Central memory CD8-positive, alpha-beta T cell (primary cell): ENCODE measurements around the gene ZSWIM2.
"Not testable (repeated sequence)": the region's sequence is repeated elsewhere in the genome, so short reads cannot be mapped to it uniquely, and the experiment has no call there.

Source experiments
- ATAC-seq: fragments of 150-1000 bp; cut with Tn5 transposase; replicated peaks from 2 replicates; pipeline ENCODE4 v1.10.0; 2022; ENCODE audit warnings: mild to moderate bottlenecking, moderate FRiP score, moderate number of reproducible peaks; ENCODE audit not compliant: poor library complexity, severe bottlenecking; ENCODE audit errors: extremely low read depth
- DNase-seq, 2 donors: peaks; one replicate each; pipeline ENCODE4 v3.0.0; 2021; ENCODE audit warnings: low spot score in 2 of 2
- H3K27ac Mint-ChIP-seq: one replicate; pipeline ENCODE4 v1.8.0; 2022; ENCODE audit warnings: low read depth, mild to moderate bottlenecking, moderate library complexity, mixed read lengths
- H3K27me3 Mint-ChIP-seq: one replicate; pipeline ENCODE4 v1.8.0; 2022; ENCODE audit warnings: mixed read lengths
- H3K36me3 Mint-ChIP-seq: one replicate; pipeline ENCODE4 v1.8.0; 2022; ENCODE audit warnings: mild to moderate bottlenecking, moderate library complexity, mixed read lengths; ENCODE audit not compliant: insufficient read depth
- H3K4me1 Mint-ChIP-seq: one replicate; pipeline ENCODE4 v1.8.0; 2022; ENCODE audit warnings: mixed read lengths
- H3K4me3 Mint-ChIP-seq: one replicate; pipeline ENCODE4 v1.8.0; 2022; ENCODE audit warnings: mild to moderate bottlenecking, moderate library complexity, mixed read lengths
- H3K9me3 Mint-ChIP-seq: one replicate; pipeline ENCODE4 v1.8.0; 2022; ENCODE audit warnings: mixed read lengths

ZSWIM2 gene

GRCh38 chr2:186827411-186827810, 21.6 kb downstream of the ZSWIM2 start:
- Mint-ChIP-seq H3K36me3 (no peaks in the 10 kb centered on the region), H3K9me3 (peaks cover 8% of the 10 kb centered on the region), H3K27me3 (no peaks in the 10 kb centered on the region), H3K4me1 (no peaks in the 10 kb centered on the region), H3K4me3 (no peak overlapping the region), H3K27ac (no peak overlapping the region)
- DNase-seq, result no peak
- no peak for ATAC-seq

DNA sequence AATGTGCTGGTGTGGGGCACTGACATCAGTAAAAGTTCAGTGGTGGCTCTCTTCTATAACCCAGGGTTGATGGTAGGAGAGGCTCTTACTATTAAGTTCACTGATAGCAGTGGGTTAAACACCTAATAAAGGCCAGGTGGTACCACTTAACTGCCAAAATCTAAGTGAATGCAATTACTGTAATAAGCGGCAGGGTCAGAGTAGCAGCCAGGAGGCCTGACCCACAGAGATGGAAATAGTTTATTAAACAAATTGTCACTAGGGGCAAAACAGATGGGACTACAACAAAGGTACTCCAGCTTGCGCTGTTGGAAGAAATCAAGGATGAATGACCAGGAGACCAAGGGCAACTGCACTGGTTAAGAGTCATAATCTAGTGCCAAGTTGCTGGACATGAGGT, 26.6 kb downstream of the ZSWIM2 start:
- ATAC-seq, result no peak
- H3K27me3 Mint-ChIP-seq, result no peaks in the 10 kb centered on the region
- DNase-seq, result no peak
- no peak overlapping the region for H3K4me3 Mint-ChIP-seq
- no peaks in the 10 kb centered on the region for H3K36me3 Mint-ChIP-seq
- no peak overlapping the region for H3K27ac Mint-ChIP-seq
- no peaks in the 10 kb centered on the region for H3K4me1 Mint-ChIP-seq
- peaks cover 8% of the 10 kb centered on the region for H3K9me3 Mint-ChIP-seq

DNA sequence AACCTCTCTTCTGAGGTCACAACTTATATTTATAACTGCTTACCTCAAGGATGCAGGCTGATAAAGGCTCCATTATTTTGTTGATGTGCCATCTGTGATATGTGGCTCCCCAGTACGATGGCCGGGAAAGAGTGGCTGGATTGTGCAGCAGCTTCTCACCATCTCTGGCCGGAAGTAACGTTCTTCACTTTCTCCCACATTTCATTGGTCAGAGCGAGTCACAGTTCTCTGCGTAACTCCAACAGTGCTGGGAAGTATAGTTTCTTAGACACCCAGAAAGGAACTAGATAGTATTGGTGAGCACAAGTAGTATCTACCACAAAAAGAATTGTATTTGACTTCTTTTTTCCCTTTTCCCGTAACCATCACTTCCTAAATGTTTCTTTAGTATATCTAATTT, 28.7 kb downstream of the ZSWIM2 start:
- no peaks in the 10 kb centered on the region for H3K4me1 Mint-ChIP-seq
- DNase-seq, result no peak

GRCh38 chr2:186811760-186812159, 37.2 kb downstream of the ZSWIM2 start:
- not testable (repeated sequence) for DNase-seq, H3K4me1 Mint-ChIP-seq, ATAC-seq, H3K27me3 Mint-ChIP-seq, H3K27ac Mint-ChIP-seq, H3K36me3 Mint-ChIP-seq, H3K4me3 Mint-ChIP-seq
- peaks cover 22% of the 10 kb centered on the region for H3K9me3 Mint-ChIP-seq

More for the DNA sequence above, 28.7 kb downstream of the ZSWIM2 start:
- ATAC-seq, result no peak
- peaks cover 10% of the 10 kb centered on the region for H3K9me3 Mint-ChIP-seq
- no peak overlapping the region for H3K4me3 Mint-ChIP-seq
- no peaks in the 10 kb centered on the region for H3K36me3 Mint-ChIP-seq
- H3K27me3 Mint-ChIP-seq, result no peaks in the 10 kb centered on the region
- no peak overlapping the region for H3K27ac Mint-ChIP-seq

- H3K4me3 Mint-ChIP-seq, result no peak overlapping the region
- no peak overlapping the region for H3K27ac Mint-ChIP-seq
These were observed 42.4 kb downstream of the ZSWIM2 start for GRCh38 chr2:186806591-186806990.

DNA sequence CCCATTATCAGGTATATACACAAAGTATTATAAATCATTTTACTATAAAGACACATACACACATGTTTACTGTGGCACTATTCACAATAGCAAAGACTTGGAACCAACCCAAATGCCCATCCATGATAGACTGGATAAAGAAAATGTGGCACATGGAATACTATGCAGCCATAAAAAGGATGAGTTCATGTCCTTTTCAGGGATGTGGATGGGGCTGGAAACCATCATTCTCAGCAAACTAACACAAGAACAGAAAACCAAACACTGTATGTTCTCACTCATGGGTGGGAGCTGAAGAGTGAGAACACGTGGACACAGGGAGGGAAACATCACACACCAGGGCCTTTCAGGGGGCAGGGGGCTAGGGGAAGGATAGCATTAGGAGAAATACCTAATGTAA, 50.4 kb downstream of the ZSWIM2 start:
- H3K36me3 Mint-ChIP-seq, H3K27me3 Mint-ChIP-seq, H3K4me3 Mint-ChIP-seq, H3K9me3 Mint-ChIP-seq, ATAC-seq, H3K4me1 Mint-ChIP-seq, DNase-seq, H3K27ac Mint-ChIP-seq: not testable (repeated sequence)

More at GRCh38 chr2:186806591-186806990, 42.4 kb downstream of the ZSWIM2 start:
- H3K36me3 Mint-ChIP-seq, result no peaks in the 10 kb centered on the region
- ATAC-seq, result no peak
- peaks cover 18% of the 10 kb centered on the region for H3K9me3 Mint-ChIP-seq
- H3K4me1 Mint-ChIP-seq, result no peaks in the 10 kb centered on the region
- no peaks in the 10 kb centered on the region for H3K27me3 Mint-ChIP-seq
- no peak for DNase-seq

DNA sequence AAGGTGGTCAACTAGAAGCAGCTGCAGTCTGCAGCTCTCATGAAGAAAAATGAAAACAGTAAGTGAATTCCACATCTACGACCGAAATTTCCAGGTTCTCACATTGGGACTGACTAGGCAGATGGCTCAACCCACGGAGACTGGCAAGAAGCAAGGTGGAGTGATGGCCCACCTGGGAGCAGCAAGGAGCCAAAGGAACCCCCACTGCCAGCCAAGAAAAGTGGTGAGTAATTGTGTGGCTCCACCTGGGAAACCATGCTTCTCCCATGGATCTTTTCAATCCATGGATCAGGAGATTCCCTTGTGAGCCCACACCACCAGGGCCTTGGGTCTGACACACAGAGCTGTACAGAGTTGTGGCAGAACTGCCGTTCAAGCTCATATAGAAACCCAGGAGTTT, 64.0 kb downstream of the ZSWIM2 start:
- no peaks in the 10 kb centered on the region for H3K4me1 Mint-ChIP-seq

GRCh38 chr2:186783254-186783653, 65.7 kb downstream of the ZSWIM2 start:
- ATAC-seq (no peak), DNase-seq (no peak)
- peaks cover 11% of the 10 kb centered on the region for H3K9me3 Mint-ChIP-seq
- no peaks in the 10 kb centered on the region for H3K4me1 Mint-ChIP-seq
- H3K4me3 Mint-ChIP-seq, result no peak overlapping the region
- no peaks in the 10 kb centered on the region for H3K36me3 Mint-ChIP-seq
- H3K27me3 Mint-ChIP-seq, result no peaks in the 10 kb centered on the region
- H3K27ac Mint-ChIP-seq, result no peak overlapping the region

More for the DNA sequence above, 64.0 kb downstream of the ZSWIM2 start:
- no peaks in the 10 kb centered on the region for H3K27me3 Mint-ChIP-seq
- H3K4me3 Mint-ChIP-seq, result no peak overlapping the region
- no peak overlapping the region for H3K27ac Mint-ChIP-seq
- ATAC-seq (no peak), DNase-seq (no peak)
- peaks cover 11% of the 10 kb centered on the region for H3K9me3 Mint-ChIP-seq
- H3K36me3 Mint-ChIP-seq, result no peaks in the 10 kb centered on the region

GRCh38 chr2:186780701-186781316, 68.2 kb downstream of the ZSWIM2 start:
- no peak for ATAC-seq
- no peak for DNase-seq
- Mint-ChIP-seq H3K27me3 (no peaks in the 10 kb centered on the region), H3K4me3 (no peak overlapping the region), H3K9me3 (peaks cover 6% of the 10 kb centered on the region), H3K36me3 (no peaks in the 10 kb centered on the region), H3K4me1 (no peaks in the 10 kb centered on the region), H3K27ac (no peak overlapping the region)
